ENCODE measurements around the gene FANCG. TPM values are rescaled to one million over a fixed set of nuclear protein-coding genes. Genes with fewer than 3 reads are reported as not detected.

Gene FANCG
- total RNA-seq, 1 experiment from 2014 or later = 73.8 TPM

DNA sequence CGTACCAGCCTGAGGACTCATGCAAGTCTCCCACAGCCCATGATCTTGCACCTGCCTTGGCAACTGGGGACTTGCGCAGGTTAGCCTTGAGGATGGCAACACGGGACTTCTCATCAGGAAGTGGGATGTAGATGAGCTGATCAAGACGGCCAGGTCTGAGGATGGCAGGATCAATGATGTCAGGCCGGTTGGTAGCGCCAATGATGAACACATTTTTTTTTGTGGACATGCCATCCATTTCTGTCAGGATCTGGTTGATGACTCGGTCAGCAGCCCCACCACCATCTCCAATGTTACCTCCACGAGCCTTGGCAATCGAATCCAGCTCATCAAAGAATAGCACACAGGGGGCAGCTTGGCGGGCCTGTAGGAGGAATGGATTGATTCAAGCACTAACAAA, 20.3 kb downstream of the FANCG start:
- no TSS peak for BruUV-seq (replicated peaks)
- no peak for ATAC-seq
- Histone ChIP-seq H3K36me3 (ENCODE audit: control insufficient read depth, insufficient read depth, low read length) (peaks cover 77% of the 10 kb centered on the region), H3K4me3 (ENCODE audit: low read depth in 2 of 2, low read length in 2 of 2) (no peak overlapping the region), H3K27me3 (ENCODE audit: control insufficient read depth, insufficient read depth, low read length) (no peaks in the 10 kb centered on the region), H3K4me1 (ENCODE audit: control insufficient read depth, insufficient read depth, low read length) (no peaks in the 10 kb centered on the region), H3K27ac (ENCODE audit: low read length) (no peak overlapping the region), H3K9me3 (ENCODE audit: control insufficient read depth, insufficient read depth, low read depth, low read length) (no peaks in the 10 kb centered on the region)
- TF ChIP-seq TCF7L2 (IDR thresholded peaks at IDR 0.05; ENCODE audit: low read depth, low read length) = no peak
- no peak for TF ChIP-seq REST (IDR thresholded peaks at IDR 0.05; ENCODE audit: insufficient read depth in 1 of 2, low read depth in 2 of 2, low read length in 1 of 2)
- TF ChIP-seq, protein P1, sequence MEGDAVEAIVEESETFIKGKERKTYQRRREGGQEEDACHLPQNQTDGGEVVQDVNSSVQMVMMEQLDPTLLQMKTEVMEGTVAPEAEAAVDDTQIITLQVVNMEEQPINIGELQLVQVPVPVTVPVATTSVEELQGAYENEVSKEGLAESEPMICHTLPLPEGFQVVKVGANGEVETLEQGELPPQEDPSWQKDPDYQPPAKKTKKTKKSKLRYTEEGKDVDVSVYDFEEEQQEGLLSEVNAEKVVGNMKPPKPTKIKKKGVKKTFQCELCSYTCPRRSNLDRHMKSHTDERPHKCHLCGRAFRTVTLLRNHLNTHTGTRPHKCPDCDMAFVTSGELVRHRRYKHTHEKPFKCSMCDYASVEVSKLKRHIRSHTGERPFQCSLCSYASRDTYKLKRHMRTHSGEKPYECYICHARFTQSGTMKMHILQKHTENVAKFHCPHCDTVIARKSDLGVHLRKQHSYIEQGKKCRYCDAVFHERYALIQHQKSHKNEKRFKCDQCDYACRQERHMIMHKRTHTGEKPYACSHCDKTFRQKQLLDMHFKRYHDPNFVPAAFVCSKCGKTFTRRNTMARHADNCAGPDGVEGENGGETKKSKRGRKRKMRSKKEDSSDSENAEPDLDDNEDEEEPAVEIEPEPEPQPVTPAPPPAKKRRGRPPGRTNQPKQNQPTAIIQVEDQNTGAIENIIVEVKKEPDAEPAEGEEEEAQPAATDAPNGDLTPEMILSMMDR (IDR thresholded peaks at IDR 0.05) = no peak
- TF ChIP-seq SIN3A (IDR thresholded peaks at IDR 0.05; ENCODE audit: borderline replicate concordance, insufficient read depth, low read depth, low read length) = no peak
- no peak for TF ChIP-seq POLR2AphosphoS5 (IDR thresholded peaks at IDR 0.05; ENCODE audit: low read depth, low read length)
- ChIA-PET POLR2A (no interaction called here), CTCF (no interaction called here)
- no peak for DNase-seq (ENCODE audit: low read depth, low spot score)
- in situ Hi-C loops (cut with HindIII; ENCODE audit: low pct_unique_long_range_greater_than_20kb, low sequenced_read_pairs) = no loop called here
- intact Hi-C loops (cut with micrococcal nuclease; ENCODE audit: unreplicated experiment) = no loop called here

DNA sequence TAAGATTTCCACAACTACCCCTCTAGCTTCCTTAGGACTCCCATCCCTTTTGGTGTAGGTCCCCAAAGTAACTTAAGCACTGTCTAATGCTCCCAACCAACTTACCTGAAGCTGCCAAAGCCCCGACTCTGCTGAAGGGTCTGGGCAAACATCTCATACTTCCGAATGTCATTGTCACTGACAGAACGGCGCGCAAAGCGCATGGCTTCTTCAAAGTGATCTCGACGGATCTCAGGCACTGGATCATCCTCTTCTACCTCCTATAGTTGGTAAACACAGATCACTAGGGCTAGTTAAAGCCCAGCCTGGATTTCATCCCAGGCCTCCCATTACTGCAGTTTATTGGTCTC, 22.5 kb downstream of the FANCG start:
- BruUV-seq (replicated peaks) = no TSS peak
- H3K4me1 ChIP-seq (ENCODE audit: control insufficient read depth, insufficient read depth, low read length) = no peaks in the 10 kb centered on the region
- in situ Hi-C loops (cut with HindIII; ENCODE audit: low pct_unique_long_range_greater_than_20kb, low sequenced_read_pairs) (no loop called here), intact Hi-C loops (cut with micrococcal nuclease; ENCODE audit: unreplicated experiment) (no loop called here)
- CTCF ChIA-PET = no interaction called here
- no peak for TF ChIP-seq REST (IDR thresholded peaks at IDR 0.05; ENCODE audit: insufficient read depth in 1 of 2, low read depth in 2 of 2, low read length in 1 of 2)
- TF ChIP-seq TCF7L2 (IDR thresholded peaks at IDR 0.05; ENCODE audit: low read depth, low read length) = no peak
- no peak for TF ChIP-seq POLR2AphosphoS5 (IDR thresholded peaks at IDR 0.05; ENCODE audit: low read depth, low read length)
- TF ChIP-seq, protein P1 (IDR thresholded peaks at IDR 0.05) = no peak
- TF ChIP-seq SIN3A (IDR thresholded peaks at IDR 0.05; ENCODE audit: borderline replicate concordance, insufficient read depth, low read depth, low read length) = no peak
- H3K27ac ChIP-seq (ENCODE audit: low read length) = no peak overlapping the region
- no peaks in the 10 kb centered on the region for H3K27me3 ChIP-seq (ENCODE audit: control insufficient read depth, insufficient read depth, low read length)
- ATAC-seq (no peak), DNase-seq (ENCODE audit: low read depth, low spot score) (no peak)
- no peaks in the 10 kb centered on the region for H3K9me3 ChIP-seq (ENCODE audit: control insufficient read depth, insufficient read depth, low read depth, low read length)
- H3K36me3 ChIP-seq (ENCODE audit: control insufficient read depth, insufficient read depth, low read length) = peaks cover 55% of the 10 kb centered on the region
- POLR2A ChIA-PET = no interaction called here
- H3K4me3 ChIP-seq (ENCODE audit: low read depth in 2 of 2, low read length in 2 of 2) = no peak overlapping the region

Data from Panc1 (cell line).